ENCODE results near the gene POU6F1. TPM values are rescaled to one million over a fixed set of nuclear protein-coding genes. Genes with fewer than 3 reads are reported as not detected.

POU6F1 gene
- polyA plus RNA-seq, 3 donors, result 0.65 to 5.2 TPM; not detected in 1

DNA sequence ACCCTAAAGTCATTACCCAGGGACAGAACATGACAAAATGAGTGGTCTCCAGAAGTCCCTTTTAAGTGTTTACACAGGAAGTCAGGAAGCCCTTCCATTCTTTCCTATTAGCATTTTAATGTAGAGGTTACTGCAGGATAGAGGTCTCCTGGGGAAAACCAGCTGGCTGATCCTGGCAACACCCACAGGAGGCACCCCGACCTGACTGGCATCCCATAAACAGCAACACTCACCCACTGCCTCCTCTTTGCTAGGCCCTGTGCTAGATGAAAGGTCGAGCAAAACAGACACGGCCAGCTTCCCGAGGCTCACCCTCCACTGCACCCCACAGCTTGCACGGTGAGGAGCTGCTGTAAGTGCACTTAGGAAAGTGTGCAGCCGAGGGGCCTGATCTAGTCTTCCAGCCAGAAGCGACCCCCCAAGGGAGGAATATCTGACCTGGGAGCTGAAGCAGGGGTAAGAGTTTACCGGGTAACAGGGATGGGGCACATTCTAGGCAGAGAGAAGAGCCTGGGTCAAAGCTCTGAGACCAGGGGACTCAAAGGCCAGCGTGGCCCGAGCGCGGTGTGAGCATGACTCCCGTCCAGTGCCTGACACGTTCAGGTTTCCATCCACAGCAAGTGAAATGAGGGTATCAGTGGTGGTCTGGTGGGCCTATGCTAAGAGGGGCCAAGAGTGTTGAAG lies 29.8 kb upstream of the POU6F1 start:
- Histone ChIP-seq H3K4me2 (replicated peaks; ENCODE audit: extremely low read depth, low read length, poor library complexity, severe bottlenecking) (no peak overlapping the region), H4K20me1 (ENCODE audit: insufficient read depth, low read length) (no peaks in the 10 kb centered on the region), H3K36me3 (replicated peaks in 1 of 2; ENCODE audit: control insufficient read depth in 1 of 2, insufficient read depth in 2 of 2, low read length in 2 of 2) (peaks cover 12 to 15% of the 10 kb centered on the region in 2 donors), H3K27ac (ENCODE audit: low read depth in 1 of 2, low read length in 2 of 2) (no peak overlapping the region), H3K27me3 (ENCODE audit: control insufficient read depth in 2 of 2, insufficient read depth in 2 of 2, low read length in 2 of 2) (no peaks in the 10 kb centered on the region), H3K9me3 (replicated peaks in 1 of 2; ENCODE audit: control insufficient read depth in 1 of 2, insufficient read depth in 1 of 2, low read length in 2 of 2) (no peaks in the 10 kb centered on the region), H3K4me3 (replicated peaks in 1 of 3; ENCODE audit: low read depth in 2 of 3, low read length in 3 of 3) (no peak overlapping the region), H3K4me1 (ENCODE audit: control insufficient read depth in 1 of 2, insufficient read depth in 2 of 2, low read length in 2 of 2) (peaks cover 74 to 77% of the 10 kb centered on the region in 2 donors), H3K9ac (ENCODE audit: insufficient read depth, low read length, poor library complexity, severe bottlenecking) (no peak overlapping the region), H2AFZ (ENCODE audit: insufficient read depth, low read depth, low read length, poor library complexity, severe bottlenecking) (no peak overlapping the region), H3K79me2 (ENCODE audit: insufficient read depth, low read length) (peaks cover 22% of the 10 kb centered on the region)
- peaks cover 23 to 41% of the 10 kb centered on the region in 2 donors for H3K36me3 Mint-ChIP-seq
- intact Hi-C loops (cut with micrococcal nuclease), result loop anchor here in 1 of 2 donors (10.0 kb wide), 3 partner anchors 73 to 203 kb away; partner anchors contain the start of genes CSRNP2, LETMD1 and TFCP2
- no peak overlapping the region for H3K4me3 Mint-ChIP-seq
- no peak for DNase-seq
- peaks cover 0 to 6% (median 0%) of the 10 kb centered on the region in 7 donors for H3K9me3 Mint-ChIP-seq
- H3K27ac Mint-ChIP-seq, result peak overlapping the region in 3 of 7 donors; percentile 55 to 72 (median 66)
- 97% methylated on average over 10 of the region's 14 CpGs for WGBS (ENCODE audit: insufficient coverage)
- TF ChIP-seq, protein P1, sequence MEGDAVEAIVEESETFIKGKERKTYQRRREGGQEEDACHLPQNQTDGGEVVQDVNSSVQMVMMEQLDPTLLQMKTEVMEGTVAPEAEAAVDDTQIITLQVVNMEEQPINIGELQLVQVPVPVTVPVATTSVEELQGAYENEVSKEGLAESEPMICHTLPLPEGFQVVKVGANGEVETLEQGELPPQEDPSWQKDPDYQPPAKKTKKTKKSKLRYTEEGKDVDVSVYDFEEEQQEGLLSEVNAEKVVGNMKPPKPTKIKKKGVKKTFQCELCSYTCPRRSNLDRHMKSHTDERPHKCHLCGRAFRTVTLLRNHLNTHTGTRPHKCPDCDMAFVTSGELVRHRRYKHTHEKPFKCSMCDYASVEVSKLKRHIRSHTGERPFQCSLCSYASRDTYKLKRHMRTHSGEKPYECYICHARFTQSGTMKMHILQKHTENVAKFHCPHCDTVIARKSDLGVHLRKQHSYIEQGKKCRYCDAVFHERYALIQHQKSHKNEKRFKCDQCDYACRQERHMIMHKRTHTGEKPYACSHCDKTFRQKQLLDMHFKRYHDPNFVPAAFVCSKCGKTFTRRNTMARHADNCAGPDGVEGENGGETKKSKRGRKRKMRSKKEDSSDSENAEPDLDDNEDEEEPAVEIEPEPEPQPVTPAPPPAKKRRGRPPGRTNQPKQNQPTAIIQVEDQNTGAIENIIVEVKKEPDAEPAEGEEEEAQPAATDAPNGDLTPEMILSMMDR (IDR thresholded peaks at IDR 0.05), result no peak
- peaks cover 0 to 2% (median 0%) of the 10 kb centered on the region in 3 donors for H3K27me3 Mint-ChIP-seq (ENCODE audit: low read depth in 3 of 3)
- peaks cover 63% of the 10 kb centered on the region for H3K4me1 Mint-ChIP-seq

DNA sequence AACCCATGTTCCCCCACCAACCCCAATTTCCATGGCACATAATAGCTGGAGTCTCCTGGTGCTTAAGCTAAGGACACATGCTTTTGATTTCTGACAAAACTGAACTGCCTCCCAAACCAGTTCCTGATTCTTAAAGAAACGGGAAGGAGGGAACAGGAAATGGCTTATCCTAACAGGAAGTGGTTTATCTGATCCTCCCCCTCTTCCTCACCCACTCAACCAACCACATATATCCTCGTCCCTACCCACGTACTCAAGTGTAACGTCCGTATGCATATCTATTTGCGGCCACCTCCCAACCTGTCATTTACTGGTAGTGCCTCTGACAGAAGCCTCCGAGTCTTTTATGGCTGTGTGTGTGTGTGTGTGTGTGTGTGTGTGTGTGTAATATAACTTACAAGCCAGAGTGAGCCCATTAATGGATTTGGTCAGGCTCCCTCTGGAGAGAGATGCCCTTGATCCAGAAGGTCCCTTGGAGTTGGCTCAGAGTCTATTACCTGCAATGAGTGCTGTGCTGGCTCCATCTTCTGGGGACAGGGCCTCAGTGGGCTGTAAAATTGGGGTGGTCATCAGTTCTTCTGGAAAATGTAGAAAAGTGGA lies 28.5 kb upstream of the POU6F1 start:
- intact Hi-C loops (cut with micrococcal nuclease), result loop anchor here in 1 of 2 donors (10.0 kb wide), 3 partner anchors 72 to 202 kb away; partner anchors contain the start of genes CSRNP2, LETMD1 and TFCP2
- H3K27ac Mint-ChIP-seq, result peak overlapping the region; percentile 90 to 98 (median 97)
- Histone ChIP-seq H4K20me1 (ENCODE audit: insufficient read depth, low read length) (no peaks in the 10 kb centered on the region), H3K79me2 (ENCODE audit: insufficient read depth, low read length) (peaks cover 22% of the 10 kb centered on the region), H3K27ac (ENCODE audit: low read depth in 1 of 2, low read length in 2 of 2) (peak overlapping the region; percentile 29 to 74), H3K4me1 (ENCODE audit: control insufficient read depth in 1 of 2, insufficient read depth in 2 of 2, low read length in 2 of 2) (peaks cover 86 to 88% of the 10 kb centered on the region in 2 donors), H3K4me2 (replicated peaks; ENCODE audit: extremely low read depth, low read length, poor library complexity, severe bottlenecking) (peak overlapping the region; percentile 76), H3K9ac (ENCODE audit: insufficient read depth, low read length, poor library complexity, severe bottlenecking) (peak overlapping the region; percentile 39), H3K27me3 (ENCODE audit: control insufficient read depth in 2 of 2, insufficient read depth in 2 of 2, low read length in 2 of 2) (no peaks in the 10 kb centered on the region), H3K36me3 (replicated peaks in 1 of 2; ENCODE audit: control insufficient read depth in 1 of 2, insufficient read depth in 2 of 2, low read length in 2 of 2) (peaks cover 14 to 17% of the 10 kb centered on the region in 2 donors), H3K4me3 (replicated peaks in 1 of 3; ENCODE audit: low read depth in 2 of 3, low read length in 3 of 3) (peak overlapping the region; percentile 1 to 68 (median 24)), H2AFZ (ENCODE audit: insufficient read depth, low read depth, low read length, poor library complexity, severe bottlenecking) (no peak overlapping the region), H3K9me3 (replicated peaks in 1 of 2; ENCODE audit: control insufficient read depth in 1 of 2, insufficient read depth in 1 of 2, low read length in 2 of 2) (no peaks in the 10 kb centered on the region)
- 0% methylated on average over 1 of the region's 7 CpGs for WGBS (ENCODE audit: insufficient coverage)
- peak; percentile 84 to 89 (median 86) for DNase-seq
- peaks cover 70% of the 10 kb centered on the region for H3K4me1 Mint-ChIP-seq
- H3K4me3 Mint-ChIP-seq, result peak overlapping the region; percentile 39 to 77
- H3K36me3 Mint-ChIP-seq, result peaks cover 31 to 50% of the 10 kb centered on the region in 2 donors
- TF ChIP-seq, protein P1 (IDR thresholded peaks at IDR 0.05), result no peak
- H3K9me3 Mint-ChIP-seq, result peaks cover 0 to 6% (median 0%) of the 10 kb centered on the region in 7 donors
- H3K27me3 Mint-ChIP-seq (ENCODE audit: low read depth in 3 of 3), result peaks cover 0 to 2% (median 0%) of the 10 kb centered on the region in 3 donors

Measured in CD14-positive monocyte (primary cell).